Measurements from ENCODE around the gene FGD5. TPM values are rescaled to one million over a fixed set of nuclear protein-coding genes. Genes with fewer than 3 reads are reported as not detected.

FGD5 gene
- total and polyA plus RNA-seq, 3 donors from 2014 or later, result 14.4 to 17.8 (median 15.6) TPM

GRCh38 chr3:14889205-14889604 is 70.4 kb downstream of the FGD5 start:
- Histone ChIP-seq H3K27me3 (no peaks in the 10 kb centered on the region), H3K9me3 (no peaks in the 10 kb centered on the region), H3K27ac (no peak overlapping the region), H3K4me1 (no peaks in the 10 kb centered on the region), H3K36me3 (ENCODE audit: low read depth, missing control alignments) (no peaks in the 10 kb centered on the region), H3K4me3 (no peak overlapping the region)
- WGBS, 2 donors, result 62 to 63% methylated on average over 7 of the region's 7 CpGs
- intact Hi-C loops (cut with DNase I; ENCODE audit: low total_unique reads), result no loop called here
- DNase-seq, result no peak
- TF ChIP-seq POLR2A (IDR thresholded peaks at IDR 0.05), result no peak
- no peak for TF ChIP-seq CTCF (IDR thresholded peaks at IDR 0.05)

- DNase-seq, result no peak
- H3K4me1 ChIP-seq, result no peaks in the 10 kb centered on the region
- no peak overlapping the region for H3K27ac ChIP-seq
- H3K27me3 ChIP-seq, result no peaks in the 10 kb centered on the region
- no peaks in the 10 kb centered on the region for H3K36me3 ChIP-seq (ENCODE audit: low read depth, missing control alignments)
- no peak overlapping the region for H3K4me3 ChIP-seq
- no peaks in the 10 kb centered on the region for H3K9me3 ChIP-seq
- 89 to 98% methylated on average over 8 of the region's 8 CpGs for WGBS, 2 donors
- TF ChIP-seq POLR2A (IDR thresholded peaks at IDR 0.05), result no peak
- TF ChIP-seq CTCF (IDR thresholded peaks at IDR 0.05), result no peak
- intact Hi-C loops (cut with DNase I; ENCODE audit: low total_unique reads), result no loop called here
Observed at GRCh38 chr3:14889943-14890342, 71.2 kb downstream of the FGD5 start.

GRCh38 chr3:14890476-14890875 is 71.7 kb downstream of the FGD5 start:
- WGBS, 2 donors, result 80 to 81% methylated on average over 5 of the region's 5 CpGs
- no peak overlapping the region for H3K27ac ChIP-seq

GRCh38 chr3:14891135-14892132 is 72.7 kb downstream of the FGD5 start:
- Histone ChIP-seq H3K36me3 (ENCODE audit: low read depth, missing control alignments) (no peaks in the 10 kb centered on the region), H3K4me1 (no peaks in the 10 kb centered on the region), H3K27ac (no peak overlapping the region), H3K4me3 (no peak overlapping the region), H3K9me3 (no peaks in the 10 kb centered on the region), H3K27me3 (no peaks in the 10 kb centered on the region)
- TF ChIP-seq CTCF (IDR thresholded peaks at IDR 0.05) (no peak), POLR2A (IDR thresholded peaks at IDR 0.05) (no peak)
- WGBS, 2 donors, result 63 to 65% methylated on average over 11 to 12 of the region's 12 CpGs
- intact Hi-C loops (cut with DNase I; ENCODE audit: low total_unique reads), result no loop called here
- DNase-seq, result no peak

More at GRCh38 chr3:14890476-14890875, 71.7 kb downstream of the FGD5 start:
- no peak for DNase-seq
- TF ChIP-seq POLR2A (IDR thresholded peaks at IDR 0.05), result no peak
- TF ChIP-seq CTCF (IDR thresholded peaks at IDR 0.05), result no peak
- Histone ChIP-seq H3K4me1 (no peaks in the 10 kb centered on the region), H3K27me3 (no peaks in the 10 kb centered on the region), H3K36me3 (ENCODE audit: low read depth, missing control alignments) (no peaks in the 10 kb centered on the region), H3K4me3 (no peak overlapping the region), H3K9me3 (no peaks in the 10 kb centered on the region)
- intact Hi-C loops (cut with DNase I; ENCODE audit: low total_unique reads), result no loop called here
